ENCODE data around the gene SRL.

GRCh38 chr16:4158143-4159093, 83.5 kb downstream of the SRL start:
- TF ChIP-seq CTCF (IDR thresholded peaks at IDR 0.05): no peak
- no peak for TF ChIP-seq POLR2A (IDR thresholded peaks at IDR 0.05)
